ENCODE data around the gene LRRC23. TPM values are rescaled to one million over a fixed set of nuclear protein-coding genes. Genes with fewer than 3 reads are reported as not detected.

The LRRC23 gene
- total and polyA plus RNA-seq, 12 donors = 6.9 to 29.0 (median 13.1) TPM

DNA sequence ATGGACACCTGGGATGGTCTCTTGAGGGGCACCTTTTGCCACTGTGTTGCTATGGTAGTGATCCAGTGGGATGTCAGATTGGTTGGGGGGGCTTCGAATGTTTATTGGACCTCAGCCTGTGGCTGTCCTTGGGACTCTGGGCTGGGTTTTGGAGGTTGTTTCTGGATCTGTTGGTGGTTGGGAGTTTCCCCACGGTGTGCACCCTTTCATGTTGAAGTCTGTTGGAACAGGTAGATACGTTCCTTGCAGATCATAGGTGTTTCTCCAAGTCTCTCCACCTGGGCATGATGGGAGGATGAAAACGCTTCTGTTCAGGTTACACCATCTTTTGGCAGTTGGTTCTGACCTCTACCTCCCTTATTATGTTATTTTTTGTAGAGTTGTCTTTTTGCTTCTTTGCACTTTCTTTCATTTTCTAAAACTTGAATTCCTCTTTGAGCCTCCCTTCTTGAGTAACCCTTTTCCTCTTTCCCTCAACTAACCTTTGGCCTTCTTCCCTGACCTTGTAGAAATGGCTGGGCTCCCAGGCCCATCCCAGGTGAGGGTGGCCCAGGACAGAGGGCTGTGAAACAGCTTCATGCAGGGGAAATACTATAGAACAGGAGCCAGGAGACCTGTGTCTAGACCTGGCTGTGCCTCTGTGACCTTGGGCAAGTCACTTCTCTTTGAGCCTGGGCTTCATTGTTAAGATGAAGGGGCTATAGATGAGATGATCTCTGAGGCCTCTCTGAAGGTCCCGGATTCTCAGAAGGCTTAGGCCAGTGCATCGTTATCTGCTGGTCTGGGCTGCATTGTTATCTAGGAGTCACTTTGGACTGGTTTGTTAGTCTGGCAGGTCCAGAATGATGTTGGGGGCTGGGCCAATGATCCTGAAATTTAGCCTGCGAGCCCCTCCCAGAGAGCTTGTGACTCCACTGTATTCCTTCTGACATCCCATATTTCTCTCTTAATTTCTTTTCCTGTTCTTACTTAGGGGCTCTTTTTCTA is 25.1 kb downstream of the LRRC23 start:
- Histone ChIP-seq H3K27me3 (no peaks in the 10 kb centered on the region), H3K27ac (peak overlapping the region in 4 of 5 donors; percentile 82 to 98 (median 94)), H3K4me1 (replicated peaks in 1 of 2) (peaks cover 43 to 72% of the 10 kb centered on the region in 2 donors), H3K9me3 (replicated peaks in 1 of 3) (no peaks in the 10 kb centered on the region), H3K36me3 (replicated peaks in 1 of 2) (peaks cover 0 to 15% of the 10 kb centered on the region in 2 donors), H3K4me3 (peak overlapping the region in 3 of 4 donors; percentile 22 to 91 (median 64))
- TF ChIP-seq, protein P1, sequence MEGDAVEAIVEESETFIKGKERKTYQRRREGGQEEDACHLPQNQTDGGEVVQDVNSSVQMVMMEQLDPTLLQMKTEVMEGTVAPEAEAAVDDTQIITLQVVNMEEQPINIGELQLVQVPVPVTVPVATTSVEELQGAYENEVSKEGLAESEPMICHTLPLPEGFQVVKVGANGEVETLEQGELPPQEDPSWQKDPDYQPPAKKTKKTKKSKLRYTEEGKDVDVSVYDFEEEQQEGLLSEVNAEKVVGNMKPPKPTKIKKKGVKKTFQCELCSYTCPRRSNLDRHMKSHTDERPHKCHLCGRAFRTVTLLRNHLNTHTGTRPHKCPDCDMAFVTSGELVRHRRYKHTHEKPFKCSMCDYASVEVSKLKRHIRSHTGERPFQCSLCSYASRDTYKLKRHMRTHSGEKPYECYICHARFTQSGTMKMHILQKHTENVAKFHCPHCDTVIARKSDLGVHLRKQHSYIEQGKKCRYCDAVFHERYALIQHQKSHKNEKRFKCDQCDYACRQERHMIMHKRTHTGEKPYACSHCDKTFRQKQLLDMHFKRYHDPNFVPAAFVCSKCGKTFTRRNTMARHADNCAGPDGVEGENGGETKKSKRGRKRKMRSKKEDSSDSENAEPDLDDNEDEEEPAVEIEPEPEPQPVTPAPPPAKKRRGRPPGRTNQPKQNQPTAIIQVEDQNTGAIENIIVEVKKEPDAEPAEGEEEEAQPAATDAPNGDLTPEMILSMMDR (IDR thresholded peaks at IDR 0.05) = no peak
- no peak for TF ChIP-seq POLR2A (IDR thresholded peaks at IDR 0.05)
- WGBS, 4 donors = 21 to 31% (median 28%) methylated on average over 7 of the region's 7 CpGs
- intact Hi-C loops (cut with DNase I) = no loop called here
- no peak for DNase-seq

DNA sequence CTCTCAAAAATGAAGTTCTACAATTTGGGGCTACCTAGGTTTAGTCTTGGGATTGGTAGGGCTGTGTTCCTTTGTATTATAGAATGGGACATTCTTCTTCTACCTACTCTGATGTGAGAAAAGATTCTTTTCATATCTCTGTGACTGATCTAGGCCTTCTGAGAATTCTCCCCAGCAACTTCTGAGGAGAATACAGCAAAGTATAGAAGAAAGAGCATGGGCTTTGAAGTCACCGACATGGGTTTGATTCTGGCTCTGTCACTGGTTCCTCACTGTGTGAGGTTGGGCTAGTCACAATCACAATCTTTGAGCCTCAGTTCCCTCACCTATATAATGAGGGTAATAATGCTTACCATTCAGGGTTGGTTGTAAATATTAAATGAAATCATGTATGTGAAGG is 28.1 kb downstream of the LRRC23 start:
- TF ChIP-seq, protein P1 (IDR thresholded peaks at IDR 0.05) = no peak
- TF ChIP-seq POLR2A (IDR thresholded peaks at IDR 0.05) = no peak
- peak overlapping the region in 3 of 5 donors; percentile 46 to 57 (median 57) for H3K27ac ChIP-seq
- peaks cover 0 to 30% of the 10 kb centered on the region in 2 donors for H3K36me3 ChIP-seq (replicated peaks in 1 of 2)
- DNase-seq = no peak
- WGBS, 4 donors = 33 to 75% (median 56%) methylated on average over 1 of the region's 1 CpG
- intact Hi-C loops (cut with DNase I) = no loop called here
- H3K27me3 ChIP-seq = no peaks in the 10 kb centered on the region
- H3K9me3 ChIP-seq (replicated peaks in 1 of 3) = no peaks in the 10 kb centered on the region
- no peak overlapping the region for H3K4me3 ChIP-seq
- peaks cover 25 to 65% of the 10 kb centered on the region in 2 donors for H3K4me1 ChIP-seq (replicated peaks in 1 of 2)

DNA sequence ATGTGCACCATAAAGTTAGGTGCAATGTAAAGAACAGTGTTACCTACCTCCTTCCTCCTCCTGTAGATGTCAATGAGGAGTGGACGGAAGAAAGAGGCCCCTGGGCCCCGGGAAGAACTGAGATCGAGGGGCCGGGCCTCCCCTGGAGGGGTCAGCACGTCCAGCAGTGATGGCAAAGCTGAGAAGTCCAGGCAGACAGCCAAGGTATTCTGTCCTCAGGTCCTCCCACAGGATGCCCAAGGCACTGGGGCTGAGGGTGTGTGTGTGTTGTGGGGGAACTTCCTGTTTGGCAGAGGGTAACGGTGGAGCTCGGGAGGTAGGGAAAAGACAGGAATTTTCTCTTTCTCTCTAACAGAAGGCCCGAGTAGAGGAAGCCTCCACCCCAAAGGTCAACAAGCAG is 29.5 kb downstream of the LRRC23 start:
- TF ChIP-seq POLR2A (IDR thresholded peaks at IDR 0.05) = no peak
- TF ChIP-seq, protein P1 (IDR thresholded peaks at IDR 0.05) = no peak
- H3K4me1 ChIP-seq (replicated peaks in 1 of 2) = peaks cover 32 to 74% of the 10 kb centered on the region in 2 donors
- H3K27ac ChIP-seq = peak overlapping the region in 3 of 5 donors; percentile 16 to 57 (median 57)
- no peaks in the 10 kb centered on the region for H3K9me3 ChIP-seq (replicated peaks in 1 of 3)
- H3K4me3 ChIP-seq = no peak overlapping the region
- WGBS, 4 donors = 39 to 52% (median 48%) methylated on average over 8 of the region's 8 CpGs
- intact Hi-C loops (cut with DNase I) = no loop called here
- peak in 3 of 7 donors; percentile 38 to 54 (median 52) for DNase-seq
- no peaks in the 10 kb centered on the region for H3K27me3 ChIP-seq
- peaks cover 0 to 30% of the 10 kb centered on the region in 2 donors for H3K36me3 ChIP-seq (replicated peaks in 1 of 2)

GRCh38 chr12:6935371-6936193 is 31.0 kb downstream of the LRRC23 start:
- peaks cover 0 to 30% of the 10 kb centered on the region in 2 donors for H3K36me3 ChIP-seq (replicated peaks in 1 of 2)
- intact Hi-C loops (cut with DNase I) = no loop called here
- no peaks in the 10 kb centered on the region for H3K9me3 ChIP-seq (replicated peaks in 1 of 3)
- peak overlapping the region in 2 of 5 donors; percentile 43 to 57 for H3K27ac ChIP-seq
- H3K4me3 ChIP-seq = no peak overlapping the region
- H3K27me3 ChIP-seq = no peaks in the 10 kb centered on the region
- peaks cover 20 to 59% of the 10 kb centered on the region in 2 donors for H3K4me1 ChIP-seq (replicated peaks in 1 of 2)
- TF ChIP-seq, protein P1 (IDR thresholded peaks at IDR 0.05) = no peak
- TF ChIP-seq POLR2A (IDR thresholded peaks at IDR 0.05) = peak in 1 of 2 donors; percentile 15
- 56 to 67% (median 58%) methylated on average over 8 to 14 of the region's 14 CpGs for WGBS, 4 donors
- peak in 4 of 7 donors; percentile 29 to 65 (median 46) for DNase-seq

Data from adrenal gland (tissue), 12 donors.